ENCODE data around the gene GRIN2C. TPM values are rescaled to one million over a fixed set of nuclear protein-coding genes. Genes with fewer than 3 reads are reported as not detected.

GRIN2C gene
- total RNA-seq, 4 donors from 2014 or later, result 0.17 to 2.5 (median 0.50) TPM

- no peak for DNase-seq (ENCODE audit: extremely low spot score)
- intact Hi-C loops (cut with DNase I), result loop anchor here (10.0 kb wide), 1 partner anchor 420 kb away; no protein-coding TSS in a partner anchor
- Histone ChIP-seq H3K4me1 (peaks cover 22 to 34% (median 25%) of the 10 kb centered on the region in 4 donors), H3K36me3 (no peaks in the 10 kb centered on the region), H3K27ac (replicated peaks in 1 of 4) (no peak overlapping the region), H3K9me3 (no peaks in the 10 kb centered on the region), H3K27me3 (peaks cover 0 to 20% (median 0%) of the 10 kb centered on the region in 4 donors), H3K4me3 (no peak overlapping the region)
- 98% methylated on average over 5 of the region's 5 CpGs for WGBS
- TF ChIP-seq EP300 (IDR thresholded peaks at IDR 0.05), result no peak
- TF ChIP-seq POLR2A (IDR thresholded peaks at IDR 0.05; ENCODE audit: low read depth), result no peak
- TF ChIP-seq CTCF (IDR thresholded peaks at IDR 0.05), result no peak
- TF ChIP-seq POLR2AphosphoS5 (IDR thresholded peaks at IDR 0.05), result no peak
Measured at GRCh38 chr17:74874615-74875037, 14.9 kb upstream of the GRIN2C start.

GRCh38 chr17:74873874-74874614 lies 14.4 kb upstream of the GRIN2C start:
- WGBS, result 64% methylated on average over 6 of the region's 6 CpGs
- peaks cover 22 to 34% (median 25%) of the 10 kb centered on the region in 4 donors for H3K4me1 ChIP-seq
- TF ChIP-seq POLR2AphosphoS5 (IDR thresholded peaks at IDR 0.05) (no peak), POLR2A (IDR thresholded peaks at IDR 0.05; ENCODE audit: low read depth) (no peak), CTCF (IDR thresholded peaks at IDR 0.05) (no peak), EP300 (IDR thresholded peaks at IDR 0.05) (no peak)
- intact Hi-C loops (cut with DNase I), result loop anchor here (10.0 kb wide), 1 partner anchor 419 kb away; no protein-coding TSS in a partner anchor
- no peaks in the 10 kb centered on the region for H3K9me3 ChIP-seq
- H3K27me3 ChIP-seq, result peaks cover 0 to 14% (median 0%) of the 10 kb centered on the region in 4 donors
- peak overlapping the region; percentile 84 to 95 (median 90) for H3K27ac ChIP-seq (replicated peaks in 1 of 4)
- DNase-seq (ENCODE audit: extremely low spot score), result no peak
- H3K4me3 ChIP-seq, result peak overlapping the region; percentile 62 to 69 (median 66)
- no peaks in the 10 kb centered on the region for H3K36me3 ChIP-seq

- Histone ChIP-seq H3K4me1 (peaks cover 21 to 32% (median 24%) of the 10 kb centered on the region in 4 donors), H3K27ac (replicated peaks in 1 of 4) (peak overlapping the region; percentile 84 to 95 (median 90)), H3K27me3 (peaks cover 0 to 7% (median 0%) of the 10 kb centered on the region in 4 donors), H3K4me3 (peak overlapping the region; percentile 62 to 69 (median 66)), H3K9me3 (no peaks in the 10 kb centered on the region), H3K36me3 (no peaks in the 10 kb centered on the region)
- 2% methylated on average over 37 of the region's 55 CpGs for WGBS
- intact Hi-C loops (cut with DNase I), result loop anchor here (10.0 kb wide), 1 partner anchor 418 kb away; no protein-coding TSS in a partner anchor
- DNase-seq (ENCODE audit: extremely low spot score), result peak; percentile 100
- TF ChIP-seq CTCF (IDR thresholded peaks at IDR 0.05) (peak in 1 of 3 experiments; percentile 38), POLR2AphosphoS5 (IDR thresholded peaks at IDR 0.05) (peak; percentile 98 to 99), EP300 (IDR thresholded peaks at IDR 0.05) (no peak), POLR2A (IDR thresholded peaks at IDR 0.05; ENCODE audit: low read depth) (peak; percentile 97)
Measured at GRCh38 chr17:74873037-74873873, 13.6 kb upstream of the GRIN2C start.

GRCh38 chr17:74872313-74873036 lies 12.8 kb upstream of the GRIN2C start, which contains the start of gene FDXR:
TSS of gene FDXR (minus strand) at chr17:74872994. CDS start at chr17:74872944, 50 bp downstream.
- no peaks in the 10 kb centered on the region for H3K27me3 ChIP-seq
- DNase-seq (ENCODE audit: extremely low spot score), result peak; percentile 93
- H3K9me3 ChIP-seq, result no peaks in the 10 kb centered on the region
- no peaks in the 10 kb centered on the region for H3K36me3 ChIP-seq
- H3K27ac ChIP-seq (replicated peaks in 1 of 4), result peak within 1 kb of the TSS; percentile 84 to 95 (median 90)
- WGBS, result 15% methylated on average over 21 of the region's 38 CpGs
- intact Hi-C loops (cut with DNase I), result loop anchor here (10.0 kb wide), 1 partner anchor 418 kb away; no protein-coding TSS in a partner anchor
- TF ChIP-seq POLR2A (IDR thresholded peaks at IDR 0.05; ENCODE audit: low read depth), result no peak
- TF ChIP-seq EP300 (IDR thresholded peaks at IDR 0.05), result no peak
- TF ChIP-seq POLR2AphosphoS5 (IDR thresholded peaks at IDR 0.05), result no peak
- no peak for TF ChIP-seq CTCF (IDR thresholded peaks at IDR 0.05)
- H3K4me3 ChIP-seq, result peak within 1 kb of the TSS; percentile 62 to 69 (median 66)
- peaks cover 17 to 27% (median 18%) of the 10 kb centered on the region in 4 donors for H3K4me1 ChIP-seq

Data from esophagus muscularis mucosa (tissue), 4 donors.